OCI-LY3 (cell line): ENCODE data around the gene STX1B.

Experiments used
- H2AFZ ChIP-seq: fragments of 200-600, 300-600 bp; shearing (Covaris generic); 2 replicates; pipeline ENCODE4 v1.6.0; 2014; ENCODE audit warnings: antibody characterized with exemption, low read depth, low read length
- H3K27ac ChIP-seq: fragments of 200-600, 300-600 bp; sonication (generic); 2 replicates; pipeline ENCODE4 v1.5.1; 2014; ENCODE audit warnings: mild to moderate bottlenecking, low read length, moderate library complexity, mixed read lengths
- H3K27me3 ChIP-seq: fragments of 200-600, 300-600 bp; sonication (generic); 2 replicates; pipeline ENCODE4 v1.6.1; 2014; ENCODE audit warnings: low read depth, low read length, mixed read lengths
- H3K36me3 ChIP-seq: fragments of 200-600, 300-600 bp; sonication (generic); replicated peaks from 2 replicates; pipeline ENCODE3; 2014; ENCODE audit warnings: low read depth, low read length, mixed read lengths
- H3K4me1 ChIP-seq: fragments of 300-600, 200-600 bp; sonication (generic); 2 replicates; pipeline ENCODE4 v1.6.1; 2014; ENCODE audit warnings: low read length, mixed read lengths
- H3K4me2 ChIP-seq: fragments of 200-600, 300-600 bp; sonication (generic); 2 replicates; pipeline ENCODE4 v1.6.1; 2014; ENCODE audit warnings: low read length, mixed read lengths
- H3K4me3 ChIP-seq: fragments of 300-600, 200-600 bp; sonication (generic); 2 replicates; pipeline ENCODE4 v1.5.1; 2014; ENCODE audit warnings: antibody characterized with exemption, mild to moderate bottlenecking, low read length, moderate library complexity
- H3K79me2 ChIP-seq: fragments of 300-600, 200-600 bp; shearing (Covaris generic); 2 replicates; pipeline ENCODE4 v1.6.1; 2014; ENCODE audit warnings: mild to moderate bottlenecking, low read length, mixed read lengths
- H3K9ac ChIP-seq: fragments of 300-600, 200-600 bp; shearing (Covaris generic); 2 replicates; pipeline ENCODE4 v1.6.0; 2014; ENCODE audit warnings: mild to moderate bottlenecking, low read length, moderate library complexity
- H3K9me3 ChIP-seq: fragments of 200-600, 300-600 bp; shearing (Covaris generic); 2 replicates; pipeline ENCODE4 v1.6.1; 2014; ENCODE audit warnings: low read length, mixed read lengths; ENCODE audit not compliant: insufficient read depth
- H4K20me1 ChIP-seq: fragments of 200-600, 300-600 bp; sonication (generic); 2 replicates; pipeline ENCODE4 v1.6.1; 2016; ENCODE audit warnings: low read length, mixed read lengths; ENCODE audit not compliant: insufficient read depth
- EZH2phosphoT487 ChIP-seq: fragments of 200-600 bp; shearing (Covaris generic); IDR thresholded peaks from 2 replicates; pipeline ENCODE4 v1.6.1; 2018; ENCODE audit warnings: antibody characterized with exemption, mixed run types, low read depth
- TF ChIP-seq, protein P1 (sequence below): fragments of 200-600, 300-600 bp; sonication (generic); IDR thresholded peaks from 2 replicates; pipeline ENCODE4 v1.5.1; 2014; ENCODE audit warnings: antibody characterized with exemption, low read length, low read depth

The STX1B gene

DNA sequence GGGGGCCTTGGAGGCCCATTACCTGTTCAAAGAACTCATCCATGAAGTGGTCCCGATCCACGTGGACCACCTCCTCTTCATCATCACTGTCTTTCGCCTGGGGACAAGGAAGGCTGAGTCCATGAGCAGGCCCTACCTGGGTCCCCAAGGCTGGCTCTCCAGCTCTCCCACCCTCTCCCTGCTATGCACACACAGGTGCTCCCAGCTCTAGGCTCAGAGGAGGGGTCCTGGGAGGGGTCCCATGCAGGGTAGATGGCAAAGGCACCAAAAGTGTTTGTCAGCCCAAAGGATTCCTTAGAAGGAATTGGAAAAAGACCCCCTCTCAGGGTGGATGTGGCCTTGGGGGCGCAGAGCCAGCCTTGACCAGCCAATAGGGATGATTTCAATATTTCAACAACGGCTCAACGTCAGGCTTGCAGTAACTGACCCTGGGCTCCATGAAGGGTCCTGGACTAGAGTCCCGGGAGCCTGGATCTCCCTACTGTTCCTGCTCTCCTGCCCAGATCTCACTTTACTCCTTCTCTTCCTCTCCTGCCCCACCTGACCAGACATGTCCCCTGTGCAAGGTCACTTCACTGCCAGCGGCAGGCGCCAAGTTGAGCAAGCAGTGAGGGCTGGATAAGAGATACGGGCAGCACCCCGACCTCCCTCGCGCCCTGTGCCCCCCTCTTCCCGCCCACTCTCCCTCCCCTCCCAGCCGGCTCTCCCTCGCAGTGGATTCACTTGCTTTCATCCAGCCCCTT lies 8.8 kb downstream of the STX1B start:
- peaks cover 3% of the 10 kb centered on the region; the same call in 1 of the 2 replicates for H3K4me1 ChIP-seq
- no peak overlapping the region for H3K4me3 ChIP-seq
- H3K9ac ChIP-seq = no peak overlapping the region
- H3K79me2 ChIP-seq = no peaks in the 10 kb centered on the region
- no peaks in the 10 kb centered on the region for H4K20me1 ChIP-seq
- TF ChIP-seq, protein P1, sequence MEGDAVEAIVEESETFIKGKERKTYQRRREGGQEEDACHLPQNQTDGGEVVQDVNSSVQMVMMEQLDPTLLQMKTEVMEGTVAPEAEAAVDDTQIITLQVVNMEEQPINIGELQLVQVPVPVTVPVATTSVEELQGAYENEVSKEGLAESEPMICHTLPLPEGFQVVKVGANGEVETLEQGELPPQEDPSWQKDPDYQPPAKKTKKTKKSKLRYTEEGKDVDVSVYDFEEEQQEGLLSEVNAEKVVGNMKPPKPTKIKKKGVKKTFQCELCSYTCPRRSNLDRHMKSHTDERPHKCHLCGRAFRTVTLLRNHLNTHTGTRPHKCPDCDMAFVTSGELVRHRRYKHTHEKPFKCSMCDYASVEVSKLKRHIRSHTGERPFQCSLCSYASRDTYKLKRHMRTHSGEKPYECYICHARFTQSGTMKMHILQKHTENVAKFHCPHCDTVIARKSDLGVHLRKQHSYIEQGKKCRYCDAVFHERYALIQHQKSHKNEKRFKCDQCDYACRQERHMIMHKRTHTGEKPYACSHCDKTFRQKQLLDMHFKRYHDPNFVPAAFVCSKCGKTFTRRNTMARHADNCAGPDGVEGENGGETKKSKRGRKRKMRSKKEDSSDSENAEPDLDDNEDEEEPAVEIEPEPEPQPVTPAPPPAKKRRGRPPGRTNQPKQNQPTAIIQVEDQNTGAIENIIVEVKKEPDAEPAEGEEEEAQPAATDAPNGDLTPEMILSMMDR = no peak
- TF ChIP-seq EZH2phosphoT487 = no peak
- H3K27ac ChIP-seq = no peak overlapping the region
- H3K27me3 ChIP-seq = 0 out of 2 replicates have a peak, but pooled peaks cover 7% of the 10 kb centered on the region
- no peaks in the 10 kb centered on the region for H3K9me3 ChIP-seq
- H3K36me3 ChIP-seq = no peaks in the 10 kb centered on the region
- H2AFZ ChIP-seq = no peak overlapping the region
- no peak overlapping the region for H3K4me2 ChIP-seq

DNA sequence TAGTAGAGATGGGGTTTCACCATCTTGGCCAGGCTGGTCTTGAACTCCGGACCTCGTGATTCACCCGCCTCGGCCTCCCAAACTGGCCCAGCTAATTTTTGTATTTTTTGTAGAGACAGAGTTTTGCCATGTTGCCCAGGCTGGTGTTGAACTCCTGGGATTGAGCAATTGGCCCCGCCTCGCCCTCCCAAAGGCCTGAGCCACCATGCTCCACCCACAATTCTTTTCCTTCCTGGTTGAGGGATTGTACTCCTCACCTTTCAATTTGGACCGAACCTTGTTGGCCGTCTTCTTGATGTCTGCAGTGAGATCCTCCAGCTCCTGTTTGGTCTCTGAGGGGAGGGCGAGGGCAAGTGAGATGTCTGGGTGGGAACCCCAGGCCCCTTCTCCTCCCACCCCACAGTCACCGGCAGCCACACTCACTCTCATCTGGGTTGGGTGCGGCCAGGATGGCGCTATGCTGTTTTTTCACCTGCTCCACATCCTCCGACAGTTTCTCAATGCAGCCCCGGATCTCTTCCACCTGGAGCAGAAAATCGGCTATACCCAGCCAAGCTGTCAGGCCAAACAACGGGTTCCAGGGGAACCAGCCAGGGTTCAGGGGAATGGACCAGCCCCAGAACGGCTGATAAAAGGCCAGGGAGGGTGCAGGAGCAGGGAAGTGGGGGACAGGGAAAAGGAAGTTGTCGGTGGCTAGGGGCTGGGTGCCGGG lies 9.6 kb downstream of the STX1B start:
- H3K9me3 ChIP-seq = no peaks in the 10 kb centered on the region
- TF ChIP-seq, protein P1 = no peak
- no peak for TF ChIP-seq EZH2phosphoT487
- H3K36me3 ChIP-seq = no peaks in the 10 kb centered on the region
- no peaks in the 10 kb centered on the region for H4K20me1 ChIP-seq
- H3K9ac ChIP-seq = no peak overlapping the region
- no peak overlapping the region for H3K27ac ChIP-seq
- no peak overlapping the region for H3K4me2 ChIP-seq
- peaks cover 4% of the 10 kb centered on the region; the same call in 1 of the 2 replicates for H3K4me1 ChIP-seq
- no peaks in the 10 kb centered on the region for H3K79me2 ChIP-seq
- H3K27me3 ChIP-seq = 0 out of 2 replicates have a peak, but pooled peaks cover 7% of the 10 kb centered on the region
- no peak overlapping the region for H3K4me3 ChIP-seq
- H2AFZ ChIP-seq = no peak overlapping the region

DNA sequence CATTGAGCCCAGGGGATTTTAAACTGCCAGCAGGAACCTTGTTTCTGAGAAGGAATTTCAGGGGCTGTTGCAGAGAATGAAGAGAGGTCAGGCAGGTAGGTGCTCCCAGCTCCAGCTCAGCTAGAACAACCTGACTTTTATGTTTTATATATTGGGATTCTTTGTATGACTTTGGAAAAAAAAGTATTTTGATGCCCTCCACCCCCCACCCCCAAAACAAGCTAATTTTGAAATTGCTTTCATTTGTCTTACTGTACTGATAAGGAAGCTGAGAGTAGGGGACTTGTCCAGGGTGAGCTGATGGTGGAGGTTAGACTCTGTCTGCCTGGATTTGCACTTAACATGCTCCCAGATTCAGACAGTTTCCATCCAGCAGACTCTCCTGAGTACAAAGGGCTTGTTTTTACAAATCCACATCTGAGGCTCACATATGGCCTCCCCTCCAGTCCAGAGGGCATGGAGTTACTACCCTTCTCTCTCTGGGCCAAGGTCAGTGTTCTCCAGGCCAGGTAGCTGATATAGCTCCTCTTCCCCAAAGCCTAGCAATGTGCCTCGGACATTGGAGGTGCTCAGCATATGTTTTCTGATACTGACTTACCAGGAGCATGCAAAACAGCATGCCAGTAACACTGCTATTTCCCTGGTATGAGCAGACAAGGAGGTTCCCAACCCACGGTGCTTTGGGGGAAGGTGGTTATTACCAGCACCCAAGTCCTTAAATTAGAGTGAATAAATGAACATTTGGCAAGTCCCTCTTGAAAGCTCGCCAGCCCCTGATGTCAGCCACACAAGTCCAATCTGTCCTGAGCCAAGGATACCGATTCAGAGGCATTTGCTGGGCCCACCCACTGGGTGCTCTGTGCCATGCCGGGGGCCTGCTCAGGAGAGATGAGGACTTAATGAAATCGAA lies 11.3 kb downstream of the STX1B start:
- no peak overlapping the region for H3K4me2 ChIP-seq
- no peaks in the 10 kb centered on the region for H3K9me3 ChIP-seq
- no peak overlapping the region for H3K4me3 ChIP-seq
- TF ChIP-seq, protein P1 = no peak
- no peak for TF ChIP-seq EZH2phosphoT487
- peaks cover 11% of the 10 kb centered on the region; the same call in 1 of the 2 replicates for H3K4me1 ChIP-seq
- 0 out of 2 replicates have a peak, but pooled peaks cover 7% of the 10 kb centered on the region for H3K27me3 ChIP-seq
- no peak overlapping the region for H2AFZ ChIP-seq
- H3K79me2 ChIP-seq = no peaks in the 10 kb centered on the region
- no peak overlapping the region for H3K27ac ChIP-seq
- H4K20me1 ChIP-seq = no peaks in the 10 kb centered on the region
- H3K9ac ChIP-seq = no peak overlapping the region
- no peaks in the 10 kb centered on the region for H3K36me3 ChIP-seq
